HUDEP-2 (cell line): ENCODE measurements around the gene ZMYND19.
"Not testable (repeated sequence)": the region's sequence is repeated elsewhere in the genome, so short reads cannot be mapped to it uniquely, and the experiment has no call there.

Experiments used
- DNase-seq, 76 experiments: peaks; one replicate each; lab custom pipeline; 2025; ENCODE audit not compliant: unreplicated experiment in 76 of 76; lab: John Stamatoyannopoulos, UW

The ZMYND19 gene

DNA sequence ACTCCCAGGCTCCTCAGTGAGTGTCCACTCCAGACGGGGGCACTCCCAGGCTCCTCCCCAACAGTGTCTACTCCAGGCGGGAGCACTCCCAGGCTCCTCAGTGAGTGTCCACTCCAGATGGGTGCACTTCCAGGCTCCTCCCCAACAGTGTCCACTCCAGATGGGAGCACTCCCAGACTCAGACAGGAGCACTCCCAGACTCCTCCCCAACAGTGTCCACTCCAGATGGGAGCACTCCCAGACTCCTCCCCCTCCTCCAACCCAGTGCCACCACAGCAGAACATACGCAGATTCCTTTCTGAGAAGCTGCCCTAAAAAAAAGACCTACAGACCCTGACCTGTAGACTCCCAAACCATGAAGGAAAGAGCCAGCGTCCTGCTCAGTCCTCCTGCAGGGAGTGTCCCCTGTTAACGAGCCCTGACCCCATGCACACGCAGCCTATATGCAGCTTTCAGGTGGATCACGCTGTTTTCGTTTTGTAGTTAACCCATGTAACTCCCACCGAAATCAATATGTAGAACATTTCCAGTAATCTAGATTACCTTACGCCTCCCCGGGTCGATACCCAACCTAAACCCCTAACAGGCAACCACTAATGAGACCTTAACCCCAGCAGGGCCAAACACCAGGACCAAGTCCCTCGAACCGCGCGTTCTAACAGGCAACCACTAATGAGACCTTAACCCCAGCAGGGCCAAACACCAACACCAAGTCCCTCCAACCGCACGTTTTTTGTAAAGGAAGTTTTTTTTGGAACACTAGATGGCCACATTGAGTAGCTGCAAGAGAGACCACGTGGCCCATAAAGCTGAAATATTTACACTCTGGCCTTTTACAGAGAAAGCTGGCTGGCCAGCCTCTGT, 55.8 kb downstream of the ZMYND19 start:
- peak in 54 of 76 experiments; percentile 7 to 77 (median 36) for DNase-seq

DNA sequence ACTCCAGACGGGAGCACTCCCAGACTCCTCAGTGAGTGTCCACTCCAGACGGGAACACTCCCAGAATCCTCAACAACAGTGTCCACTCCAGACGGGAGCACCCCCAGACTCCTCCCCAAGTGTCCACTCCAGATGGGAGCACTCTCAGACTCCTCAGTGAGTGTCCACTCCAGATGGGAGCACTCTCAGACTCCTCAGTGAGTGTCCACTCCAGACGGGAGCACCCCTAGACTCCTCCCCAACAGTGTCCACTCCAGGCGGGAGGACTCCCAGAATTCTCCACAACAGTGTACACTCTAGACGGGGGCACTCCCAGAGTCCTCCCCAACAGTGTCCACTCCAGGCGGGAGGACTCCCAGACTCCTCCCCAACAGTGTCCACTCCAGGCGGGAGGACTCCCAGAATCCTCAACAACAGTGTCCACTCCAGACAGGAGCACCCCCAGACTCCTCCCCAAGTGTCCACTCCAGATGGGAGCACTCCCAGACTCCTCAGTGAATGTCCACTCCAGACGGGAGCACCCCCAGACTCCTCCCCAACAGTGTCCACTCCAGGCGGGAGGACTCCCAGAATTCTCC, 57.3 kb downstream of the ZMYND19 start:
- DNase-seq: not testable (repeated sequence)
